T-helper 1 cell treated with Interleukin-12 subunit alpha and Interleukin-12 subunit beta and Interleukin-4 antibody, amounts not matched to agents 30 ng/mL and 1 ng/mL, for 36 hours (primary cell): Measurements from ENCODE around the gene AKAP5. TPM values are rescaled to one million over a fixed set of nuclear protein-coding genes. Genes with fewer than 3 reads are reported as not detected.

Source experiments
- intact Hi-C: fragments of 100-400 bp; cut with micrococcal nuclease; formaldehyde crosslinking; loops from one replicate; pipeline ENCODE4 v1.15.1; 2024
- total RNA-seq: library from RNA; stranded (reverse); gene quantifications from 2 replicates; pipeline ENCODE4 v1.2.3, GENCODE V29; 2022

The AKAP5 gene
- total RNA-seq, 1 donor from 2014 or later: 1.8 TPM

GRCh38 chr14:64522591-64523355 is 57.5 kb downstream of the AKAP5 start:
- intact Hi-C loops: no loop called here

Other genes starting within 250 kb of the AKAP5 start
- 0.05 and 0.25 TPM in 2 replicates for gene ESR2, start 171.1 kb upstream of the AKAP5 start, total RNA-seq
- 168 and 172 TPM in 2 replicates for gene MTHFD1, start 77.1 kb upstream of the AKAP5 start, total RNA-seq
- gene ZBTB25, start 38.3 kb downstream of the AKAP5 start, total RNA-seq: 28.2 and 28.3 TPM in 2 replicates
- gene ZBTB1, start 39.3 kb downstream of the AKAP5 start, total RNA-seq: 77.6 and 78.4 TPM in 2 replicates
- gene HSPA2, start 75.2 kb downstream of the AKAP5 start, total RNA-seq: 3.7 and 4.7 TPM in 2 replicates
- 0.20 TPM in 1 of 2 replicates, not detected in the other for gene PPP1R36, start 84.5 kb downstream of the AKAP5 start, total RNA-seq
- gene PLEKHG3, start 238.9 kb downstream of the AKAP5 start, total RNA-seq: 53.8 and 54.4 TPM in 2 replicates